Adrenal gland (tissue), 5 donors: ENCODE data around the gene TES.

Source experiments
- CTCF ChIP-seq, 6 experiments: fragments of 450-650 bp in 4 of 6; fragments of 200-600 bp in 2 of 6; sonication (generic) in 1 of 6; IDR thresholded peaks; 1 replicate in 5 of 6; 2 replicates in 1 of 6; pipeline versions ENCODE4 v1.5.1 to v1.8.0; 2016 to 2021; ENCODE audit warnings: antibody characterized with exemption in 6 of 6, mild to moderate bottlenecking in 2 of 6, moderate library complexity in 1 of 6
- POLR2A ChIP-seq, 2 donors: fragments of 450-650 bp; IDR thresholded peaks; one replicate each; pipeline ENCODE4 v1.6.1; 2017; ENCODE audit warnings: antibody characterized with exemption in 2 of 2, mild to moderate bottlenecking in 2 of 2, moderate library complexity in 1 of 2
- donor health status: DM: no; HTN: no; CAD: no.

GRCh38 chr7:116241291-116241690 lies 31.0 kb downstream of the TES start:
- no peak for TF ChIP-seq CTCF (IDR thresholded peaks at IDR 0.05)
- TF ChIP-seq POLR2A (IDR thresholded peaks at IDR 0.05) = no peak
